GM23338 (cell line): ENCODE results near the gene EMILIN2.

ENCODE experiments used
- CREB1 ChIP-seq: fragments of 250-450 bp; sonication (Bioruptor Pico); IDR thresholded peaks from 2 replicates; pipeline ENCODE4 v1.5.0; 2020; ENCODE audit warnings: low read depth, mild to moderate bottlenecking, moderate library complexity
- EZH2 ChIP-seq: fragments of 200-600 bp; sonication (generic); IDR thresholded peaks from one replicate; pipeline ENCODE4 v1.8.0; 2017; ENCODE audit warnings: antibody characterized with exemption, mild to moderate bottlenecking, low read depth; ENCODE audit not compliant: unreplicated experiment
- EZH2phosphoT487 ChIP-seq: fragments of 200-600 bp; sonication (generic); IDR thresholded peaks from one replicate; pipeline ENCODE4 v1.8.1; 2018; ENCODE audit warnings: antibody characterized with exemption; ENCODE audit not compliant: unreplicated experiment
- JUNB ChIP-seq: IDR thresholded peaks from one replicate; pipeline ENCODE4 v1.6.1; 2016; ENCODE audit warnings: antibody characterized with exemption; ENCODE audit not compliant: unreplicated experiment
- NANOG ChIP-seq: IDR thresholded peaks from 2 replicates; pipeline ENCODE4 v1.6.1; 2016; ENCODE audit warnings: antibody characterized with exemption, borderline replicate concordance
- POLR2AphosphoS5 ChIP-seq: IDR thresholded peaks from 2 replicates; pipeline ENCODE4 v1.6.1; 2016; ENCODE audit warnings: antibody characterized with exemption, low read depth
- ZNF114 ChIP-seq: fragments of 250-450 bp; sonication (Bioruptor Pico); IDR thresholded peaks from 2 replicates; pipeline ENCODE4 v1.5.0; 2020; ENCODE audit warnings: mild to moderate bottlenecking, moderate library complexity
- ZNF331 ChIP-seq: fragments of 250-450 bp; sonication (Bioruptor Pico); IDR thresholded peaks from 2 replicates; pipeline ENCODE4 v1.5.0; 2020; ENCODE audit warnings: low read depth, mild to moderate bottlenecking, moderate library complexity
- TF ChIP-seq, protein P1 (sequence below), 2 experiments: fragments of 200-600 bp in 1 of 2; sonication (generic) in 1 of 2; conservative IDR thresholded peaks; 2 replicates each; pipeline versions ENCODE4 v1.5.1 to v1.6.1; 2016 to 2017; ENCODE audit warnings: antibody characterized with exemption in 2 of 2, low read depth in 2 of 2, mild to moderate bottlenecking in 2 of 2, moderate library complexity in 1 of 2
- TF ChIP-seq, protein P2 (sequence below): IDR thresholded peaks from one replicate; pipeline ENCODE4 v1.6.1; 2018; ENCODE audit warnings: antibody characterized with exemption; ENCODE audit not compliant: unreplicated experiment
- TF ChIP-seq, protein P3 (sequence below): IDR thresholded peaks from 2 replicates; pipeline ENCODE4 v1.6.1; 2016; ENCODE audit warnings: antibody characterized with exemption

DNA sequence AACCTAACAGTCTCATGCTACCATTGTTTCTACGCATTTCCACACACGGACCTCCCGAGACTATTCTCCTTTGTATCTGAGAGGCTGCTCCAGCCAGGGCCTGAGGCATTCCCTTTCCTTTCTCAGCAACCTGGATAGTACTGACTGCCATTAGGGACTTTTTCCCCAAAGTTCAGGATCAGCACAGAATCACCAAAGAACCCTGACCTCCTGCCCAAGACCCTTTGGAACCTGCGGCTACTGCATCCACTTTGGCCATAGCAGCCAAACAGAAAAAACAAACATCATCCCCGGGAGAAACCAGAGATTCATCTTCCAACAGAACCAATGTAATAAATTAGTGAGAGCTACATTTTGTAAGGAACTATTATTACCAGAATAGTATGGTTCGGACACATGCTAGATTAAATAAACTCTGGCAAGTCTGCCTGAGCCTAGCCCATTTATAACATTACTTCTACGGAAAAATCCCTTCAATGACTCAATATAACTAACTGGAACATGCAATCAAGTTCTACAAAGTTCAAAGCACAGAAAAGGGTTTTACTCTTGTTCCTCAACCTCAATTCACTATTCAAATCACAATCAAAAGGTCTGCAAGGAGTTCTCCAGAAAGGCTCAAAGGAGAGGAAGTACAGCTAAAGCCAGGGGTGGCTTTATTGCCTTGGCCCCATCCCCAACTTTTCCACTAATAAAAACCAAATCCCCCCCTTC lies 114.3 kb downstream of the EMILIN2 start:
- TF ChIP-seq POLR2AphosphoS5 (no peak), NANOG (no peak), CREB1 (CRISPR knock-in tag) (no peak), JUNB (no peak), EZH2phosphoT487 (no peak), EZH2 (no peak), ZNF114 (no peak), ZNF331 (CRISPR knock-in tag) (no peak)
- TF ChIP-seq, protein P1, sequence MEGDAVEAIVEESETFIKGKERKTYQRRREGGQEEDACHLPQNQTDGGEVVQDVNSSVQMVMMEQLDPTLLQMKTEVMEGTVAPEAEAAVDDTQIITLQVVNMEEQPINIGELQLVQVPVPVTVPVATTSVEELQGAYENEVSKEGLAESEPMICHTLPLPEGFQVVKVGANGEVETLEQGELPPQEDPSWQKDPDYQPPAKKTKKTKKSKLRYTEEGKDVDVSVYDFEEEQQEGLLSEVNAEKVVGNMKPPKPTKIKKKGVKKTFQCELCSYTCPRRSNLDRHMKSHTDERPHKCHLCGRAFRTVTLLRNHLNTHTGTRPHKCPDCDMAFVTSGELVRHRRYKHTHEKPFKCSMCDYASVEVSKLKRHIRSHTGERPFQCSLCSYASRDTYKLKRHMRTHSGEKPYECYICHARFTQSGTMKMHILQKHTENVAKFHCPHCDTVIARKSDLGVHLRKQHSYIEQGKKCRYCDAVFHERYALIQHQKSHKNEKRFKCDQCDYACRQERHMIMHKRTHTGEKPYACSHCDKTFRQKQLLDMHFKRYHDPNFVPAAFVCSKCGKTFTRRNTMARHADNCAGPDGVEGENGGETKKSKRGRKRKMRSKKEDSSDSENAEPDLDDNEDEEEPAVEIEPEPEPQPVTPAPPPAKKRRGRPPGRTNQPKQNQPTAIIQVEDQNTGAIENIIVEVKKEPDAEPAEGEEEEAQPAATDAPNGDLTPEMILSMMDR (conservative IDR thresholded peaks at IDR 0.05; ENCODE audit: low read depth in 2 of 2): no peak
- TF ChIP-seq, protein P2, sequence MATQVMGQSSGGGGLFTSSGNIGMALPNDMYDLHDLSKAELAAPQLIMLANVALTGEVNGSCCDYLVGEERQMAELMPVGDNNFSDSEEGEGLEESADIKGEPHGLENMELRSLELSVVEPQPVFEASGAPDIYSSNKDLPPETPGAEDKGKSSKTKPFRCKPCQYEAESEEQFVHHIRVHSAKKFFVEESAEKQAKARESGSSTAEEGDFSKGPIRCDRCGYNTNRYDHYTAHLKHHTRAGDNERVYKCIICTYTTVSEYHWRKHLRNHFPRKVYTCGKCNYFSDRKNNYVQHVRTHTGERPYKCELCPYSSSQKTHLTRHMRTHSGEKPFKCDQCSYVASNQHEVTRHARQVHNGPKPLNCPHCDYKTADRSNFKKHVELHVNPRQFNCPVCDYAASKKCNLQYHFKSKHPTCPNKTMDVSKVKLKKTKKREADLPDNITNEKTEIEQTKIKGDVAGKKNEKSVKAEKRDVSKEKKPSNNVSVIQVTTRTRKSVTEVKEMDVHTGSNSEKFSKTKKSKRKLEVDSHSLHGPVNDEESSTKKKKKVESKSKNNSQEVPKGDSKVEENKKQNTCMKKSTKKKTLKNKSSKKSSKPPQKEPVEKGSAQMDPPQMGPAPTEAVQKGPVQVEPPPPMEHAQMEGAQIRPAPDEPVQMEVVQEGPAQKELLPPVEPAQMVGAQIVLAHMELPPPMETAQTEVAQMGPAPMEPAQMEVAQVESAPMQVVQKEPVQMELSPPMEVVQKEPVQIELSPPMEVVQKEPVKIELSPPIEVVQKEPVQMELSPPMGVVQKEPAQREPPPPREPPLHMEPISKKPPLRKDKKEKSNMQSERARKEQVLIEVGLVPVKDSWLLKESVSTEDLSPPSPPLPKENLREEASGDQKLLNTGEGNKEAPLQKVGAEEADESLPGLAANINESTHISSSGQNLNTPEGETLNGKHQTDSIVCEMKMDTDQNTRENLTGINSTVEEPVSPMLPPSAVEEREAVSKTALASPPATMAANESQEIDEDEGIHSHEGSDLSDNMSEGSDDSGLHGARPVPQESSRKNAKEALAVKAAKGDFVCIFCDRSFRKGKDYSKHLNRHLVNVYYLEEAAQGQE: no peak
- TF ChIP-seq, protein P3, sequence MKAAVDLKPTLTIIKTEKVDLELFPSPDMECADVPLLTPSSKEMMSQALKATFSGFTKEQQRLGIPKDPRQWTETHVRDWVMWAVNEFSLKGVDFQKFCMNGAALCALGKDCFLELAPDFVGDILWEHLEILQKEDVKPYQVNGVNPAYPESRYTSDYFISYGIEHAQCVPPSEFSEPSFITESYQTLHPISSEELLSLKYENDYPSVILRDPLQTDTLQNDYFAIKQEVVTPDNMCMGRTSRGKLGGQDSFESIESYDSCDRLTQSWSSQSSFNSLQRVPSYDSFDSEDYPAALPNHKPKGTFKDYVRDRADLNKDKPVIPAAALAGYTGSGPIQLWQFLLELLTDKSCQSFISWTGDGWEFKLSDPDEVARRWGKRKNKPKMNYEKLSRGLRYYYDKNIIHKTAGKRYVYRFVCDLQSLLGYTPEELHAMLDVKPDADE: no peak
